HG02588 (cell line): ENCODE measurements around the gene SLC24A1.
"Not testable (repeated sequence)": the region's sequence is repeated elsewhere in the genome, so short reads cannot be mapped to it uniquely, and the experiment has no call there.

ENCODE experiments used
- ATAC-seq: cut with Tn5 transposase; IDR thresholded peaks from one replicate; pipeline ENCODE4 v1.9.1; 2021; ENCODE audit warnings: mild to moderate bottlenecking, moderate library complexity; ENCODE audit not compliant: unreplicated experiment

Gene SLC24A1

GRCh38 chr15:65621638-65622037 lies at the start of gene SLC24A1:
Gene SLC24A1 (plus strand): TSS chr15:65621938. CDS start chr15:65624081, 2,143 bp downstream.
- ATAC-seq, result no peak

GRCh38 chr15:65571971-65572370 lies 49.8 kb upstream of the SLC24A1 start:
- ATAC-seq, result no peak

GRCh38 chr15:65576664-65577063 lies 45.1 kb upstream of the SLC24A1 start:
- ATAC-seq, result no peak

- no peak for ATAC-seq
These were observed 44.4 kb upstream of the SLC24A1 start for GRCh38 chr15:65577129-65577996.

GRCh38 chr15:65578904-65579728 lies 42.6 kb upstream of the SLC24A1 start:
- no peak for ATAC-seq

DNA sequence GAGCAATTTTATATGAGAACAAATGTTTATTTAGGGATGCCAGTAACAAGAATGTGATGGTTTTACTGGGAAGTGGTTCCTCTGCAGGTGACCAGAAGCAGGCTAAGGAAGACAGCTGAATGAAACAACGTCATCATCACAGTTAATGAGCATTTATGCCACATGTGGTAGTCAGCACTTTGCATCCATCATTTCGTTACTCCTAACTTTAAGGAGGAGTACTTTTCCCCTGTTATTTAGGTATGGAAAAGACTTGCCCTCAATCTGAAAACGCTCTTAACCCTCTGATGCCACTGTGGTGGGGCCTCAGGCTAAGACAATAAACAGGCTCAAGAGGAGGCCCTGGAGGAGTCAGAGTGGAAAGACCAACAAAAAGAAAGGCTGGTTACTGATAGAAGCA lies 42.0 kb upstream of the SLC24A1 start:
- ATAC-seq, result no peak

DNA sequence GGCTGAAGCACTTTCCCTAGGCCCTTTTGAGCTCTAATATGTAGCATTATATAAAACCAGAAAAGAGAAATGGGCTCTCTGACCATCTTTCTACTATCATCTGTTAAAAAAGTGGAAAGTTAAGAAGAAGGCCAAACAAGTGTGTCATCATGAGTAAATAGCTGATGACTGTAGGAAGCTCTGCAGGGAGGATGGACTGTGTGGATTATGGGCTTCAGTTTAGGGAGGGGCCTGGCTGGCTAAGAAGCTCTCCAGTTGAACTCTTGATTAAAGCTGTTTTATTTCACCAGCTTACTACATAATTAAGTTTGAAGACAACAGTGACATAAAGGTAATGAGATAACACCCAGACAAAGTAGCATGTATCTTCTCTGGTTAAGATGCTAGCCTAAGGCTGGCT lies 41.5 kb upstream of the SLC24A1 start:
- no peak for ATAC-seq

- no peak for ATAC-seq
These were observed 38.0 kb upstream of the SLC24A1 start for GRCh38 chr15:65583701-65584100.

- ATAC-seq, result no peak
These were observed 37.5 kb upstream of the SLC24A1 start for GRCh38 chr15:65584241-65584640.

DNA sequence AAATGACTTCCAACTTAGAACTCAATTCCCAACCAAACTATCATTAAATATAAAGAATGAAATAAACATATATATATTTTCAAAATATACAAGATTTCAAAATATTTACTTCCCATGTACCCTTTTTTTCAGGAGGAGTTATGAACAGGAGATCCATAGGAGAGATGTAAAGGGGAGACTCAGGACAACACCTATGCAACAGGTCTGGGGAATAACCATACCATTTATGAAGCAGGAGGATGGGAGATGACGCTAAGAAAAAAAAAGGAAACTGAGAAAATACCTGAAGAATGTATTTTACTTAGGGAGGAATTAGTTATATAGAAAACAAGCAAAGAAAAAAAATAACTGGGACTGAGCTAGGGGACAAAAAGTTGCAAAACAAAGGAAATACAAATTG lies 34.6 kb upstream of the SLC24A1 start:
- no peak for ATAC-seq

GRCh38 chr15:65595960-65596359 lies 25.8 kb upstream of the SLC24A1 start:
- ATAC-seq, result no peak

- no peak for ATAC-seq
These were observed 23.3 kb upstream of the SLC24A1 start for GRCh38 chr15:65598468-65598867.

DNA sequence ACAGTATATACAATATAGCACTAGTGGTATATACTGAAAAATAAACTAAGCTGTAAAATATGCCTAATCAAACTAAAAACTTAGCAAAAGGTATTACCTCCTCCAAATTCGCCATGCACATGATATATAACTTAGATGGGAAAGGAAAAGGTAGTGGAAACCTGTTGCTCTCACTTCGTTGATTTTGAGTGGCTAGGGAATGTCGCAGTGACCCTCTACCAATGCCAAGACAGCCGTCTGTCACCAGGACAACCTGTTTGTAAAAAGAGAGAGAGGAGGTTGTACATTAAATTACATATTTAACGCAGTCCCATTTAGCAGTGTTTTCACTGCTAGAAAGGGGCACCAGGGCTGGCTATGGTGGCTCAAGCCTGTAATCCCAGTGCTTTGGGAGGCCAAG lies 22.1 kb upstream of the SLC24A1 start:
- ATAC-seq, result no peak

GRCh38 chr15:65603134-65603533 lies 18.6 kb upstream of the SLC24A1 start:
- ATAC-seq, result no peak

GRCh38 chr15:65603559-65603958 lies 18.2 kb upstream of the SLC24A1 start:
- no peak for ATAC-seq

- ATAC-seq, result peak; percentile 96
These were observed 10.6 kb upstream of the SLC24A1 start, which contains the start of gene INTS14 for GRCh38 chr15:65610871-65611718. Gene INTS14 (minus strand): TSS chr15:65611131. CDS start chr15:65607380, 3,751 bp downstream.

- no peak for ATAC-seq
These were observed 9.7 kb upstream of the SLC24A1 start for GRCh38 chr15:65611888-65612615.

DNA sequence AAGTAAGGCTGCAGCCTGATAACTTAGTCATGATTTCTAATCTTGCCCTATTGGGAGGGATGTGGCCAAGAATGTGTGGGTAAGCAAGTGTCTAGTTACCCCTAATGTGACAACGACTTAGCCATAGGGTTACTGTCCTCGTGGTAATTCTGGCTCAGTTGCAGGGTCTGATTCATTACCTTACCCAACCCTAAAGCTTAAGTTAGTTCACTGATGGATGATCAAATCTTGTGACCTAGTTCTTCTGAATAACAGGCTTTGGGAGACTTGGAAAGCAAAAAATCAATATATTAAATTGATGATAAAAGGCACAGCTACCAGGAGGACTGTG lies 9.2 kb upstream of the SLC24A1 start:
- no peak for ATAC-seq

- no peak for ATAC-seq
These were observed 8.6 kb upstream of the SLC24A1 start for GRCh38 chr15:65612949-65613744.

DNA sequence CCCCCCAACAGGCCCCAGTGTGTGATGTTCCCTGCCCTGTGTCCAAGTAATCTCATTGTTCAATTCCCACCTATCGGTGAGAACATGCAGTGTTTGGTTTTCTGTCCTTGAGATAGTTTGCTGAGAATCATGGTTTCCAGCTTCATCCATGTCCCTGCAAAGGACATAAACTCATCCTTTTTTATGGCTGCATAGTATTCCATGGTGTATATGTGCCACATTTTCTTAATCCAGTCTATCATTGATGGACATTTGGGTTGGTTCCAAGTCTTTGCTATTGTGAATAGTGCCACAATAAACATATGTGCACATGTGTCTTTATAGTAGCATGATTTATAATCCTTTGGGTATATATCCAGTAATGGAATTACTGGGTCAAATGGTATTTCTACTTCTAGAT lies 5.9 kb upstream of the SLC24A1 start:
- not testable (repeated sequence) for ATAC-seq
